Stimulated activated memory B cell treated with anti-CD40 and anti-IgM and Interleukin-4, amounts not matched to agents 10 μg/mL and 1 μg/mL and 100 μg/mL, for 72 hours (primary cell): ENCODE data around the gene RAB10.

ENCODE experiments used
- ATAC-seq: fragments of 150-1000 bp; cut with Tn5 transposase; 2 replicates; pipeline ENCODE4 v1.10.0; 2021
- H3K27ac Mint-ChIP-seq: one replicate; pipeline ENCODE4 v1.8.0; 2022; ENCODE audit warnings: mild to moderate bottlenecking, mixed read lengths
- H3K27me3 Mint-ChIP-seq: one replicate; pipeline ENCODE4 v1.8.0; 2022; ENCODE audit warnings: mixed read lengths
- H3K36me3 Mint-ChIP-seq: one replicate; pipeline ENCODE4 v1.8.0; 2022; ENCODE audit warnings: mixed read lengths
- H3K4me1 Mint-ChIP-seq: one replicate; pipeline ENCODE4 v1.8.0; 2022; ENCODE audit warnings: mixed read lengths
- H3K4me3 Mint-ChIP-seq: one replicate; pipeline ENCODE4 v1.8.0; 2022; ENCODE audit warnings: mild to moderate bottlenecking, moderate library complexity, mixed read lengths
- H3K9me3 Mint-ChIP-seq: one replicate; pipeline ENCODE4 v1.8.0; 2022; ENCODE audit warnings: mixed read lengths

Gene RAB10

GRCh38 chr2:26033270-26033817, 540 bp upstream of the RAB10 start:
- Mint-ChIP-seq H3K27me3 (no peaks in the 10 kb centered on the region), H3K4me3 (peak overlapping the region; percentile 92), H3K4me1 (peaks cover 44% of the 10 kb centered on the region), H3K36me3 (peaks cover 10% of the 10 kb centered on the region), H3K9me3 (no peaks in the 10 kb centered on the region), H3K27ac (peak overlapping the region; percentile 84)
- ATAC-seq, result peak; percentile 69

- Mint-ChIP-seq H3K4me1 (peaks cover 47% of the 10 kb centered on the region), H3K27ac (peak overlapping the region; percentile 84), H3K36me3 (peaks cover 13% of the 10 kb centered on the region), H3K27me3 (no peaks in the 10 kb centered on the region), H3K9me3 (no peaks in the 10 kb centered on the region), H3K4me3 (peak overlapping the region; percentile 92)
- ATAC-seq, result peak; percentile 0
Observed at GRCh38 chr2:26034637-26034992, 731 bp downstream of the RAB10 start.

GRCh38 chr2:26035090-26035743, 1.3 kb downstream of the RAB10 start:
- Mint-ChIP-seq H3K4me3 (peak overlapping the region; percentile 92), H3K36me3 (peaks cover 15% of the 10 kb centered on the region), H3K9me3 (no peaks in the 10 kb centered on the region), H3K4me1 (peaks cover 50% of the 10 kb centered on the region), H3K27ac (peak overlapping the region; percentile 84), H3K27me3 (no peaks in the 10 kb centered on the region)
- ATAC-seq, result no peak

- no peaks in the 10 kb centered on the region for H3K9me3 Mint-ChIP-seq
- ATAC-seq, result no peak
- H3K27ac Mint-ChIP-seq, result no peak overlapping the region
- peaks cover 76% of the 10 kb centered on the region for H3K4me1 Mint-ChIP-seq
- no peak overlapping the region for H3K4me3 Mint-ChIP-seq
- H3K36me3 Mint-ChIP-seq, result peaks cover 31% of the 10 kb centered on the region
- no peaks in the 10 kb centered on the region for H3K27me3 Mint-ChIP-seq
Observed at GRCh38 chr2:26039603-26040323, 5.9 kb downstream of the RAB10 start.

GRCh38 chr2:26043109-26043508, 9.2 kb downstream of the RAB10 start:
- Mint-ChIP-seq H3K27ac (no peak overlapping the region), H3K36me3 (peaks cover 40% of the 10 kb centered on the region), H3K27me3 (no peaks in the 10 kb centered on the region), H3K4me1 (peaks cover 63% of the 10 kb centered on the region), H3K9me3 (no peaks in the 10 kb centered on the region), H3K4me3 (no peak overlapping the region)
- ATAC-seq, result no peak

GRCh38 chr2:26043862-26044696, 10.2 kb downstream of the RAB10 start:
- Mint-ChIP-seq H3K27ac (peak overlapping the region; percentile 19), H3K4me1 (peaks cover 67% of the 10 kb centered on the region)

GRCh38 chr2:26048791-26049190, 14.9 kb downstream of the RAB10 start:
- no peak overlapping the region for H3K4me3 Mint-ChIP-seq
- H3K27me3 Mint-ChIP-seq, result no peaks in the 10 kb centered on the region
- peaks cover 76% of the 10 kb centered on the region for H3K4me1 Mint-ChIP-seq
- peaks cover 34% of the 10 kb centered on the region for H3K36me3 Mint-ChIP-seq
- H3K27ac Mint-ChIP-seq, result no peak overlapping the region
- no peaks in the 10 kb centered on the region for H3K9me3 Mint-ChIP-seq
- no peak for ATAC-seq

More at GRCh38 chr2:26043862-26044696, 10.2 kb downstream of the RAB10 start:
- H3K36me3 Mint-ChIP-seq, result peaks cover 36% of the 10 kb centered on the region
- H3K4me3 Mint-ChIP-seq, result peak overlapping the region; percentile 41
- no peak for ATAC-seq
- H3K9me3 Mint-ChIP-seq, result no peaks in the 10 kb centered on the region
- no peaks in the 10 kb centered on the region for H3K27me3 Mint-ChIP-seq

GRCh38 chr2:26049641-26050040, 15.8 kb downstream of the RAB10 start:
- H3K4me1 Mint-ChIP-seq, result peaks cover 76% of the 10 kb centered on the region
- no peaks in the 10 kb centered on the region for H3K27me3 Mint-ChIP-seq
- no peaks in the 10 kb centered on the region for H3K9me3 Mint-ChIP-seq
- ATAC-seq, result no peak
- peaks cover 34% of the 10 kb centered on the region for H3K36me3 Mint-ChIP-seq
- no peak overlapping the region for H3K4me3 Mint-ChIP-seq
- H3K27ac Mint-ChIP-seq, result no peak overlapping the region

- peaks cover 22% of the 10 kb centered on the region for H3K36me3 Mint-ChIP-seq
- no peaks in the 10 kb centered on the region for H3K27me3 Mint-ChIP-seq
- H3K4me1 Mint-ChIP-seq, result peaks cover 87% of the 10 kb centered on the region
- no peak for ATAC-seq
- H3K9me3 Mint-ChIP-seq, result no peaks in the 10 kb centered on the region
- H3K27ac Mint-ChIP-seq, result no peak overlapping the region
- H3K4me3 Mint-ChIP-seq, result no peak overlapping the region
Observed at GRCh38 chr2:26052740-26053139, 18.9 kb downstream of the RAB10 start.

- no peak for ATAC-seq
- Mint-ChIP-seq H3K27ac (no peak overlapping the region), H3K4me1 (peaks cover 87% of the 10 kb centered on the region), H3K9me3 (no peaks in the 10 kb centered on the region), H3K4me3 (no peak overlapping the region), H3K27me3 (no peaks in the 10 kb centered on the region), H3K36me3 (peaks cover 29% of the 10 kb centered on the region)
Observed at GRCh38 chr2:26054598-26055348, 20.9 kb downstream of the RAB10 start.

- H3K9me3 Mint-ChIP-seq, result no peaks in the 10 kb centered on the region
- H3K4me1 Mint-ChIP-seq, result peaks cover 61% of the 10 kb centered on the region
- H3K4me3 Mint-ChIP-seq, result no peak overlapping the region
- peaks cover 32% of the 10 kb centered on the region for H3K36me3 Mint-ChIP-seq
- peak overlapping the region; percentile 5 for H3K27ac Mint-ChIP-seq
- ATAC-seq, result no peak
- no peaks in the 10 kb centered on the region for H3K27me3 Mint-ChIP-seq
Observed at GRCh38 chr2:26058390-26058789, 24.5 kb downstream of the RAB10 start.

- peaks cover 33% of the 10 kb centered on the region for H3K36me3 Mint-ChIP-seq
- H3K4me1 Mint-ChIP-seq, result peaks cover 52% of the 10 kb centered on the region
- H3K9me3 Mint-ChIP-seq, result no peaks in the 10 kb centered on the region
- no peaks in the 10 kb centered on the region for H3K27me3 Mint-ChIP-seq
- peak overlapping the region; percentile 27 for H3K27ac Mint-ChIP-seq
- no peak overlapping the region for H3K4me3 Mint-ChIP-seq
- ATAC-seq, result no peak
Observed at GRCh38 chr2:26059542-26059941, 25.7 kb downstream of the RAB10 start.

GRCh38 chr2:26061539-26061938, 27.7 kb downstream of the RAB10 start:
- H3K27ac Mint-ChIP-seq, result no peak overlapping the region

GRCh38 chr2:26064846-26065245, 31.0 kb downstream of the RAB10 start:
- Mint-ChIP-seq H3K27me3 (no peaks in the 10 kb centered on the region), H3K4me1 (peaks cover 43% of the 10 kb centered on the region), H3K27ac (no peak overlapping the region), H3K4me3 (no peak overlapping the region), H3K9me3 (no peaks in the 10 kb centered on the region), H3K36me3 (peaks cover 29% of the 10 kb centered on the region)
- no peak for ATAC-seq

More at GRCh38 chr2:26061539-26061938, 27.7 kb downstream of the RAB10 start:
- no peak for ATAC-seq
- Mint-ChIP-seq H3K4me3 (no peak overlapping the region), H3K36me3 (peaks cover 44% of the 10 kb centered on the region), H3K9me3 (no peaks in the 10 kb centered on the region), H3K4me1 (peaks cover 46% of the 10 kb centered on the region), H3K27me3 (no peaks in the 10 kb centered on the region)
